MM.1S (cell line): ENCODE data around the gene CSF3.
"Not testable (repeated sequence)": the region's sequence is repeated elsewhere in the genome, so short reads cannot be mapped to it uniquely, and the experiment has no call there.

ENCODE experiments used
- DNase-seq: peaks from one replicate; pipeline ENCODE4 v3.0.0-alpha.2; 2015
- H2AFZ ChIP-seq: fragments of 300-600 bp; sonication (generic); 2 replicates; pipeline ENCODE4 v1.6.0; 2016; ENCODE audit warnings: antibody characterized with exemption, low read length
- H3F3A ChIP-seq: fragments of 300-600 bp; sonication (generic); 2 replicates; pipeline ENCODE4 v1.6.1; 2016; ENCODE audit warnings: mild to moderate bottlenecking, antibody characterized with exemption, low read length, moderate library complexity, mixed read lengths; ENCODE audit not compliant: insufficient read depth
- H3K27ac ChIP-seq: fragments of 300-600 bp; sonication (generic); 2 replicates; pipeline ENCODE4 v1.5.1; 2016; ENCODE audit warnings: mild to moderate bottlenecking, low read length
- H3K27me3 ChIP-seq: fragments of 300-600 bp; sonication (generic); replicated peaks from 2 replicates; pipeline ENCODE4 v1.6.0; 2016; ENCODE audit warnings: low read length; ENCODE audit not compliant: insufficient read depth
- H3K36me3 ChIP-seq: fragments of 300-600 bp; sonication (generic); replicated peaks from 2 replicates; pipeline ENCODE4 v1.6.1; 2016; ENCODE audit warnings: mild to moderate bottlenecking, low read length, mixed read lengths; ENCODE audit not compliant: insufficient read depth
- H3K4me1 ChIP-seq: fragments of 300-600 bp; sonication (generic); 2 replicates; pipeline ENCODE4 v1.6.1; 2016; ENCODE audit warnings: low read length, mixed read lengths
- H3K4me2 ChIP-seq: fragments of 300-600 bp; sonication (generic); 2 replicates; pipeline ENCODE4 v1.6.0; 2016; ENCODE audit warnings: low read depth, low read length
- H3K4me3 ChIP-seq: fragments of 300-600 bp; sonication (generic); 2 replicates; pipeline ENCODE4 v1.5.1; 2016; ENCODE audit warnings: low read length, mixed read lengths
- H3K79me2 ChIP-seq: fragments of 300-600 bp; sonication (generic); 2 replicates; pipeline ENCODE4 v1.6.1; 2016; ENCODE audit warnings: mixed run types, low read length, mixed read lengths
- H3K9ac ChIP-seq: fragments of 300-600 bp; sonication (generic); 2 replicates; pipeline ENCODE4 v1.6.1; 2016; ENCODE audit warnings: low read length, mixed read lengths
- H3K9me2 ChIP-seq: fragments of 300-600 bp; sonication (generic); replicated peaks from 2 replicates; pipeline ENCODE4 v1.6.1; 2016; ENCODE audit warnings: mild to moderate bottlenecking, low read length, mixed read lengths; ENCODE audit not compliant: insufficient read depth
- H3K9me3 ChIP-seq: fragments of 300-600 bp; sonication (generic); replicated peaks from 2 replicates; pipeline ENCODE4 v1.6.1; 2016; ENCODE audit warnings: mild to moderate bottlenecking, low read length, mixed read lengths; ENCODE audit not compliant: insufficient read depth
- H4K20me1 ChIP-seq: fragments of 300-600 bp; sonication (generic); 2 replicates; pipeline ENCODE4 v1.6.1; 2016; ENCODE audit warnings: mild to moderate bottlenecking, low read length, moderate library complexity, mixed read lengths; ENCODE audit not compliant: insufficient read depth
- CTCF ChIP-seq: fragments of 300-600 bp; sonication (generic); IDR thresholded peaks from 2 replicates; pipeline ENCODE4 v1.5.1; 2016; ENCODE audit warnings: antibody characterized with exemption, low read length, mixed read lengths
- EZH2 ChIP-seq: fragments of 300-600 bp; sonication (generic); optimal IDR thresholded peaks from 2 replicates; pipeline ENCODE3; 2017; ENCODE audit warnings: low read depth, mild to moderate bottlenecking, antibody characterized with exemption, low read length, mixed read lengths
- EZH2phosphoT487 ChIP-seq: fragments of 300-600 bp; sonication (generic); IDR thresholded peaks from 2 replicates; pipeline ENCODE4 v1.6.1; 2018; ENCODE audit warnings: antibody characterized with exemption, low read length

Gene CSF3

DNA sequence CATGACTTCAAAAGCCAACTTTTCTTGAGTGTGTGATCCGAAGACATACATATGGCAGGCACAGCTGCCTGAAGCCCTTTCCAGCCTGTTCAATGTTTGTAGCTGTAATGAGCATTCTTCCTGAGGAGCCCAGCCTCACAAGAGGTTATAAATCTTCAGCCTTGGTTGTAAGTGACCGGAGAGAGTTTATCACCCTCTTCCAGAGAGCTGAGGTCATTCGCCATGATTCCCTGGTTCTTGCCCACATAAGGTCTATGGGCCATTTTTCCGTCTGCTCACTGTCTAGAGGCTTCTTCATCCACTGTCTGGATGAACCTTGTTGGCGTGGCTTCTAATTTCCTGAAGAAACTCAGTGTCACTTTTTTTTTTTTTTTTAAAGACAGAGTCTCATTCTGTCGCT lies 9.7 kb upstream of the CSF3 start:
- no peaks in the 10 kb centered on the region for H3K9me3 ChIP-seq
- H3K4me1 ChIP-seq, result no peaks in the 10 kb centered on the region
- H3K9me2 ChIP-seq, result no peaks in the 10 kb centered on the region
- no peak overlapping the region for H3K4me3 ChIP-seq
- H3K9ac ChIP-seq, result no peak overlapping the region
- 0 out of 2 replicates have a peak, but pooled peaks cover under 1% of the 10 kb centered on the region for H3F3A ChIP-seq
- H3K4me2 ChIP-seq, result no peak overlapping the region
- H3K27me3 ChIP-seq, result no peaks in the 10 kb centered on the region
- H3K27ac ChIP-seq, result no peak overlapping the region
- no peaks in the 10 kb centered on the region for H4K20me1 ChIP-seq
- H3K79me2 ChIP-seq, result no peaks in the 10 kb centered on the region
- TF ChIP-seq EZH2 (no peak), CTCF (no peak), EZH2phosphoT487 (no peak)
- H3K36me3 ChIP-seq, result no peaks in the 10 kb centered on the region
- no peak for DNase-seq
- no peak overlapping the region for H2AFZ ChIP-seq

- not testable (repeated sequence) for DNase-seq, H4K20me1 ChIP-seq, H3K9ac ChIP-seq, H3K4me2 ChIP-seq, H3K27ac ChIP-seq, H3K9me2 ChIP-seq, H2AFZ ChIP-seq, H3K79me2 ChIP-seq, H3K4me3 ChIP-seq, H3K36me3 ChIP-seq, H3K4me1 ChIP-seq, H3F3A ChIP-seq, H3K27me3 ChIP-seq, H3K9me3 ChIP-seq
Observed at GRCh38 chr17:40010946-40011500, 4.2 kb upstream of the CSF3 start.

DNA sequence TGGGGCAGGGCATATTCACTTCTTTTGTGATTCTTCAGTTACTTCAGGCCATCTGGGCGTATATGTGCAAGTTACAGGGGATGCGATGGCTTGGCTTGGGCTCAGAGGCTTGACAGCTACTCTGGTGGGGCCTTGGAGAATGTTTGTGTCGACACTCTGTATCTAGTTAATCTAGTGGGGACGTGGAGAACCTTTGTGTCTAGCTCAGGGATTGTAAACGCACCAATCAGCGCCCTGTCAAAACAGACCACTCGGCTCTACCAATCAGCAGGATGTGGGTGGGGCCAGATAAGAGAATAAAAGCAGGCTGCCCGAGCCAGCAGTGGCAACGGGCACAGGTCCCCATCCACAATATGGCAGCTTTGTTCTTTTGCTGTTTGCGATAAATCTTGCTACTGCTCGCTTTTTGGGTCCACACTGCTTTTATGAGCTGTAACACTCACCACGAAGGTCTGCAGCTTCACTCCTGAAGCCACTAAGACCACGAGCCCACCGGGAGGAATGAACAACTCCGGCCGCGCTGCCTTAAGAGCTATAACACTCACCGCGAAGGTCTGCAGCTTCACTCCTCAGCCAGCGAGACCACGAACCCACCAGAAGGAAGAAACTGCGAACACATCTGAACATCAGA lies 3.1 kb upstream of the CSF3 start:
- H3F3A ChIP-seq, H2AFZ ChIP-seq, H3K9me2 ChIP-seq, H3K36me3 ChIP-seq, H3K4me3 ChIP-seq, H3K79me2 ChIP-seq, H3K27ac ChIP-seq, DNase-seq, H3K9me3 ChIP-seq, H3K9ac ChIP-seq, H3K4me1 ChIP-seq, H3K4me2 ChIP-seq, H4K20me1 ChIP-seq, H3K27me3 ChIP-seq: not testable (repeated sequence)

GRCh38 chr17:40014375-40014980 lies 762 bp upstream of the CSF3 start:
- TF ChIP-seq EZH2phosphoT487, result no peak
- TF ChIP-seq CTCF, result no peak
- H3K9me2 ChIP-seq, result no peaks in the 10 kb centered on the region
- no peak overlapping the region for H3K4me2 ChIP-seq
- H3K36me3 ChIP-seq, result no peaks in the 10 kb centered on the region
- H3K4me3 ChIP-seq, result no peak overlapping the region
- no peak overlapping the region for H3K9ac ChIP-seq
- H3K79me2 ChIP-seq, result no peaks in the 10 kb centered on the region
- no peaks in the 10 kb centered on the region for H3K9me3 ChIP-seq
- no peak overlapping the region for H2AFZ ChIP-seq
- H3F3A ChIP-seq, result no peaks in the 10 kb centered on the region
- DNase-seq, result no peak
- H4K20me1 ChIP-seq, result no peaks in the 10 kb centered on the region
- no peaks in the 10 kb centered on the region for H3K27me3 ChIP-seq
- H3K27ac ChIP-seq, result no peak overlapping the region
- H3K4me1 ChIP-seq, result no peaks in the 10 kb centered on the region
